ENCODE measurements around the gene BCAS1. TPM values are rescaled to one million over a fixed set of nuclear protein-coding genes. Genes with fewer than 3 reads are reported as not detected.

The BCAS1 gene
- total and polyA plus RNA-seq, 2 experiments from 2014 or later = not detected

DNA sequence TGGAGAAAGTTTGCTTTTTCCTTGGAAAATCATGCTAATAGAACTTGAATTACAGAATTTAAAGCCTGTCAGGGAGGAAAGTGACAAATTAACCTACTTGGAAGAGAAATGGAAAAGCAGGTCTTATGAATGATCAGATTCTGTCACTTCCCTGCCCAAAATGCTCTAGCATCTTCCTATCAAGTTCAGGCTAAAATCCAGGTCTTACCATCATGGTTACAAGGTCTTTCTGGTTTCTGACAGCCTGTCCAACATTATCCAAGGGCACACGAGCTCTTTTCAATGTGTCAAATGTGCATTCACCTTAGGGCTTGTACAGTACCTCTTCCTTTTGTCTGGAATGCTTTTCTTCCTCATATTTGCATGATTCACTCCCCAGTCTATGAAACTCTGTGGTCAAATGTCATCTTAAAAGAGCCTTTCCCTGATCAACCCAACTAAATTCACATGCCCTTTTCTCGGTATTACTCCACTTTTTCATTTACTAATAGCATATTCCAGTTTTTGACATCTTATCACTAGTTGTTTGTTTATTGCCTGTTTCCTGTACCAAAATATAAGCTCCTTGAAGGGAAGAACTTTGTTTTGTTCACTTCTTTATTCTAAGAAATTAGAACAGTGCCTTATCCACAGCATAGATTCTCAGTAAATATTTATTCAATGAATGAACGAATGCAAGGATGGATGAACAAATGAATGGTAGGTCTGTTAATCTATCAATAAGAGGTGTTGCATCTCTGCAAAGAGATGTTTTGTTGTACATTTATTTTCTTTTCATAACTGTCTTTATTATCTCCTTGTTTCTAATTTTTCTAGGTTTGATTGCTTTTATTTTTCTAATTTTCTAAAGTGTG, 139.5 kb downstream of the BCAS1 start:
- H3K27ac ChIP-seq = no peak overlapping the region
- H3K4me1 ChIP-seq (ENCODE audit: low read depth) = peaks cover 20% of the 10 kb centered on the region
- no peaks in the 10 kb centered on the region for H3K9me3 ChIP-seq (ENCODE audit: low read depth)
- H3K4me3 ChIP-seq = no peak overlapping the region
- TF ChIP-seq CTCF (IDR thresholded peaks at IDR 0.05; ENCODE audit: low read depth, low read length) = no peak
- no peak for DNase-seq (ENCODE audit: low read depth in 1 of 2, low spot score in 1 of 2)
- H3K27me3 ChIP-seq = no peaks in the 10 kb centered on the region
- H3K36me3 ChIP-seq = no peaks in the 10 kb centered on the region

DNA sequence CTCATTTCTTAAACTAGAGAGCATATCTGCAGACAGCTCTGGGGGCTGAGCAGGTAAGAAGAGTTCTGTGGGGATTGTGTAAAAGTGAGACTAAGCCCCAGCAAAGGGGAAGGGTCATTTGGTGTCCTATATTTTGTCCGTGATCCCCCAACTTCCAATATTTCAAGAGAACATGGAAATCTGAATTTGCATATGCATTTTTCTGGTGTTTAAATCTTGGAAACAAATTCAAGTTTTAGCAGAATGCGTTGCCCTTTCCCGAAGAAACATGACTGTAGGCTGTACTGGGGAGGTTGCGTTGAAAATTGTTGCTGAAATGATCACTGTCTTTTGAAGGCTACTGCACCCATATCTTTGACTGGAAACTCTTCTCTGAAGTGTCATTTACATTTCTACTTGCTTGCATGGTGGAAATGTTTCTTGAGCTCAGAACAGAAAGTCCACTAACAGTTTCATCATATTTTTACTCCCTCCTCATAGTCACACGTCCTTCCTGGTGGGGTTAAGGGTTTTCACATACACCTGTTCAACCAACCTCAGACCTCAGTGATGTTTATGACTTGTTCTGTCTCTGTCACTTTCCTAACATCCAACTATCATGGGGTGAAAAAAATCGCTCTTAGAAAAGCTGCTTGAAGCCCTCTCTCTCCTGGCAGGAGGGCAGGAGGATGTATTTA, 140.3 kb downstream of the BCAS1 start:
- no peaks in the 10 kb centered on the region for H3K9me3 ChIP-seq (ENCODE audit: low read depth)
- no peak overlapping the region for H3K27ac ChIP-seq
- peaks cover 18% of the 10 kb centered on the region for H3K4me1 ChIP-seq (ENCODE audit: low read depth)
- DNase-seq (ENCODE audit: low read depth in 1 of 2, low spot score in 1 of 2) = no peak
- no peak overlapping the region for H3K4me3 ChIP-seq
- no peaks in the 10 kb centered on the region for H3K27me3 ChIP-seq
- H3K36me3 ChIP-seq = no peaks in the 10 kb centered on the region
- no peak for TF ChIP-seq CTCF (IDR thresholded peaks at IDR 0.05; ENCODE audit: low read depth, low read length)

GRCh38 chr20:53929399-53929798, 141.0 kb downstream of the BCAS1 start:
- H3K9me3 ChIP-seq (ENCODE audit: low read depth) = no peaks in the 10 kb centered on the region
- H3K4me3 ChIP-seq = no peak overlapping the region
- peaks cover 11% of the 10 kb centered on the region for H3K4me1 ChIP-seq (ENCODE audit: low read depth)
- H3K27me3 ChIP-seq = no peaks in the 10 kb centered on the region
- H3K36me3 ChIP-seq = no peaks in the 10 kb centered on the region
- DNase-seq (ENCODE audit: low read depth in 1 of 2, low spot score in 1 of 2) = no peak
- no peak overlapping the region for H3K27ac ChIP-seq
- no peak for TF ChIP-seq CTCF (IDR thresholded peaks at IDR 0.05; ENCODE audit: low read depth, low read length)

DNA sequence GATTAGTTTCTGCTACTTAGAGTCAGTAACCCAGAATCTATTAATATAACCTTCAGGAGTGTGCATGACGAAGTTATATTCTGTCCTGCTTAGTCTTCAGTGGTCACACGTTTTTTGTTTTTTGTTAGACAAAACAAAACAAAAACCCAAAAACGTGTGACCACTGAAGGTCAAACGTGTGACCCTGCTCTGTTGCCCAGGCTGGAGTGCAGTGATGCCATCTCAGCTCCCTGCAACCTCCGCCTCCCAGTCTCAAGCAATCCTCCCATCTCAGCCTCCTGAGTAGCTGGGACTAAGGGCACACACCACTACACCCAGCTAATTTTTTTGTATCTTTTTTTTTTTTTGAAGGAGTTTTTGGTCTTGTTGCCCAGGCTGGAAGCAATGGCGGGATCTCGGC, 142.4 kb downstream of the BCAS1 start:
- H3K4me1 ChIP-seq (ENCODE audit: low read depth) = peaks cover 6% of the 10 kb centered on the region
- DNase-seq (ENCODE audit: low read depth in 1 of 2, low spot score in 1 of 2) = no peak
- H3K36me3 ChIP-seq = no peaks in the 10 kb centered on the region
- H3K4me3 ChIP-seq = no peak overlapping the region
- H3K27ac ChIP-seq = no peak overlapping the region
- no peak for TF ChIP-seq CTCF (IDR thresholded peaks at IDR 0.05; ENCODE audit: low read depth, low read length)
- H3K27me3 ChIP-seq = no peaks in the 10 kb centered on the region
- no peaks in the 10 kb centered on the region for H3K9me3 ChIP-seq (ENCODE audit: low read depth)

- H3K27me3 ChIP-seq = no peaks in the 10 kb centered on the region
- H3K4me1 ChIP-seq (ENCODE audit: low read depth) = peaks cover 6% of the 10 kb centered on the region
- no peaks in the 10 kb centered on the region for H3K36me3 ChIP-seq
- TF ChIP-seq CTCF (IDR thresholded peaks at IDR 0.05; ENCODE audit: low read depth, low read length) = no peak
- no peaks in the 10 kb centered on the region for H3K9me3 ChIP-seq (ENCODE audit: low read depth)
- no peak overlapping the region for H3K4me3 ChIP-seq
- peak in 1 of 2 donors; percentile 94 for DNase-seq (ENCODE audit: low read depth in 1 of 2, low spot score in 1 of 2)
- no peak overlapping the region for H3K27ac ChIP-seq
Observed at GRCh38 chr20:53926428-53927028, 143.9 kb downstream of the BCAS1 start.

All from cardiac muscle cell (in vitro differentiated cells and primary cell).